ENCODE results near the gene ERCC8.
"Not testable (repeated sequence)": the region's sequence is repeated elsewhere in the genome, so short reads cannot be mapped to it uniquely, and the experiment has no call there.

ERCC8 gene

GRCh38 chr5:60916646-60917045 lies 28.2 kb downstream of the ERCC8 start:
- DNase-seq (ENCODE audit: low read depth), result peak; percentile 16

- DNase-seq (ENCODE audit: low read depth), result no peak
Measured at GRCh38 chr5:60903356-60903755, 41.5 kb downstream of the ERCC8 start.

- no peak for DNase-seq (ENCODE audit: low read depth)
Measured at GRCh38 chr5:60896991-60897390, 47.9 kb downstream of the ERCC8 start.

GRCh38 chr5:60893521-60893920 lies 51.3 kb downstream of the ERCC8 start:
- DNase-seq (ENCODE audit: low read depth), result no peak

- no peak for DNase-seq (ENCODE audit: low read depth)
Measured at GRCh38 chr5:60891667-60892066, 53.2 kb downstream of the ERCC8 start.

- DNase-seq (ENCODE audit: low read depth), result no peak
Measured at GRCh38 chr5:60888359-60889061, 56.4 kb downstream of the ERCC8 start.

- DNase-seq (ENCODE audit: low read depth), result no peak
Measured at GRCh38 chr5:60887746-60888145, 57.1 kb downstream of the ERCC8 start.

GRCh38 chr5:60887096-60887495 lies 57.8 kb downstream of the ERCC8 start:
- DNase-seq (ENCODE audit: low read depth), result no peak

GRCh38 chr5:60886158-60886557 lies 58.7 kb downstream of the ERCC8 start:
- no peak for DNase-seq (ENCODE audit: low read depth)

- no peak for DNase-seq (ENCODE audit: low read depth)
Measured at GRCh38 chr5:60883229-60883628, 61.6 kb downstream of the ERCC8 start.

- DNase-seq (ENCODE audit: low read depth), result no peak
Measured at GRCh38 chr5:60872892-60873291, 72.0 kb downstream of the ERCC8 start.

- no peak for DNase-seq (ENCODE audit: low read depth)
Measured at GRCh38 chr5:60870857-60871256, 74.0 kb downstream of the ERCC8 start.

- DNase-seq (ENCODE audit: low read depth), result not testable (repeated sequence)
Measured at GRCh38 chr5:60860572-60860971, 84.3 kb downstream of the ERCC8 start.

GRCh38 chr5:60856066-60856465 lies 88.8 kb downstream of the ERCC8 start:
- DNase-seq (ENCODE audit: low read depth), result peak; percentile 25

GRCh38 chr5:60852940-60853339 lies 91.9 kb downstream of the ERCC8 start:
- DNase-seq (ENCODE audit: low read depth), result no peak

GRCh38 chr5:60852317-60852716 lies 92.6 kb downstream of the ERCC8 start:
- no peak for DNase-seq (ENCODE audit: low read depth)

- no peak for DNase-seq (ENCODE audit: low read depth)
Measured at GRCh38 chr5:60851626-60852025, 93.2 kb downstream of the ERCC8 start.

- no peak for DNase-seq (ENCODE audit: low read depth)
Measured at GRCh38 chr5:60846298-60846697, 98.6 kb downstream of the ERCC8 start.

GRCh38 chr5:60843936-60844905 lies 100.6 kb downstream of the ERCC8 start, which contains the start of gene ELOVL7:
TSS of gene ELOVL7 (minus strand) at chr5:60844269. CDS start at chr5:60787397, 56,872 bp downstream.
- peak; percentile 28 for DNase-seq (ENCODE audit: low read depth)

- no peak for DNase-seq (ENCODE audit: low read depth)
Measured at GRCh38 chr5:60843386-60843935, 101.4 kb downstream of the ERCC8 start.

GRCh38 chr5:60842871-60843385 lies 101.9 kb downstream of the ERCC8 start:
- no peak for DNase-seq (ENCODE audit: low read depth)

- no peak for DNase-seq (ENCODE audit: low read depth)
Measured at GRCh38 chr5:60841361-60841760, 103.5 kb downstream of the ERCC8 start.

Data from HS-5 (cell line).